AG09309 (cell line): Measurements from ENCODE around the gene UBE2C.

Experiments used
- DNase-seq: peaks from one replicate; pipeline ENCODE4 v3.0.0-alpha.2; 2010; ENCODE audit warnings: low read depth
- H3K4me3 ChIP-seq: 2 replicates; pipeline ENCODE4 v1.5.1; 2011; ENCODE audit warnings: mild to moderate bottlenecking, low read depth, low read length, moderate library complexity; ENCODE audit not compliant: control insufficient read depth
- CTCF ChIP-seq: IDR thresholded peaks from 2 replicates; pipeline ENCODE4 v1.5.1; 2011; ENCODE audit warnings: mild to moderate bottlenecking, low read depth, low read length, inconsistent platforms; ENCODE audit not compliant: insufficient read depth, control insufficient read depth; ENCODE audit errors: missing control alignments

The UBE2C gene

DNA sequence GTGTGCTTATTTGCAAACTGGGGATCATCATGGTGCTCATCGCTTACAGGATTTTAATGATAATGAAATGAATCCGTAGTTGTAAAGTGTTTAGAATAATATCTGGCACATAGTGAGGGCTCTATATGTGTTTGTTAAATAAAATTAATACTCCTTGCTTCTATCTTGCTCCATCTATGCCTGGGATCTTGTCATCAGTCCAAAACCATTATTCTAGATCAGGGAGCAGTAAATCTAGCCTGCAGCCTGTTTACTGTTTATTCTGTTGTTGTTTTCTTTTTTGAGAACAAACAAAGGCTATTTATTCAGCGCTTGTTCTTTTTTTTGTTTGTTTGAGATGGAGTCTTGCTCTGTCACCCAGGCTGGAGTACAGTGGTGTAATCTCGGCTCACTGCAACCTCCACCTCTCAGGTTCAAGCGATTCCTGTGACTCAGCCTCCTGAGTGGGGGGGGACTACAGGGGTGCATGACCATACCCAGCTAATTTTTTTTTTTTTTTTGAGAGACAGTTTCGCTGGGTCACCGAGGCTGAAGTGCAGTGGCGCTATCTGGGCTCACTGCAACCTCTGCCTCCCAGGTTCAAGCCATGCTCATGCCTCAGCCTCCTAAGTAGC, 36.6 kb downstream of the UBE2C start:
- no peak for DNase-seq
- TF ChIP-seq CTCF = no peak
- H3K4me3 ChIP-seq = no peak overlapping the region

DNA sequence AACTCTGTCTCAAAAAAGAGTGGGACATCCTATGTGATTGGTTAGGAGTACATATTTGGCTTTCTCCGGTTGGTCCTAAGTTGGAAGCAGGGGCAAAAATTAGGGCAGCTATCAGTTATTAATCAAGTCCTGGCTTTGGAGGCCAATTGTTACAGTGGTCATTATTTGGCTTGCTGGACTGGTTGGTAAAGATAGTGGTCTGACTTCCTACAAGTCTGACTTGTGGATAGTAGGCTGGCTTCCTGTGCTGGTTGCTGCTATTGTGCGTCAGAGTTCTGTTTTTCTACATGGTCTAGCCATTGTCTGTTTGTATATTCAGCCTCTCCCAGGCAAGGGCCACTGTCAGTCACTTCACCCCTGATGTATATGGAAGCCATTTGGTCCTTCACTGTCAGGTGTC, 37.8 kb downstream of the UBE2C start:
- no peak for DNase-seq
- no peak for TF ChIP-seq CTCF
- H3K4me3 ChIP-seq = no peak overlapping the region

GRCh38 chr20:45850926-45851325, 38.5 kb downstream of the UBE2C start:
- no peak for TF ChIP-seq CTCF
- DNase-seq = no peak
- H3K4me3 ChIP-seq = no peak overlapping the region

DNA sequence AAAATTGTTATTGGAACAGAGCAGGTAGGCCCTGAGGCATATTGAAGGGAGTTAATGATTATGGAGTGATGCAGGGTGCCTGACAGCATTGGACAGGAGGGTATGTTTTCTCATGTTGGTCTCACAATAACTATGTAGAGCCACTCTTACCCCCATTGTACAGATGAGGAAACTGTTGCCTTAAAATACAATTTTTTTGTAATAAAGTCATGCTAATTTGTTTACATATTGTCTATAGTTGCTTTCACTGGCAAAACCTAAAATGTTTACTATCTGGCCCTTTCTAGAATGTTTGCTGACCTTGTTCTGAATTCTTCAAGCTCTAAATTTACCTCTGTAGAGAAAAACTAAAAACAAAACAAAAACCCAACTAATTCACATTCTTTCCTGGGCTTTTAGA, 39.1 kb downstream of the UBE2C start:
- TF ChIP-seq CTCF = no peak
- no peak for DNase-seq
- no peak overlapping the region for H3K4me3 ChIP-seq

DNA sequence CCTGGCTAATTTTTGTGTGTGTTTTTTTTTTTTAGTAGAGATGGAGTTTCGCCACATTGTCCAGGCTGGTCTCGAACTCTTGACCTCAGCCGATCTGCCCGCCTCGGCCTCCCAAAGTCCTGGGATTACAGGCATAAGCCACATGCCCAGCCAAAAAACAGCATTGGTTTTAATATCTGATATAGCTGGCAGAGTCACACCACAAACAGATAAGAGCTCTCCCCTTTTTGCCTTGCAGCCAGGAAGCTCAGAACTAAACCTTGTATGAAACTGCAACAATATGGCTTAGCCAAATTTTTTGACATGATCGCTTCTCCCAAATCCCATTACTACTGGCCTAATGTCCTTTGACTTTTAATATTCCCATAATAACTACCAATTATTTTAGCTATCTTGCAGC, 39.9 kb downstream of the UBE2C start:
- DNase-seq = no peak
- TF ChIP-seq CTCF = no peak
- no peak overlapping the region for H3K4me3 ChIP-seq

GRCh38 chr20:45853484-45853883, 41.0 kb downstream of the UBE2C start:
- no peak overlapping the region for H3K4me3 ChIP-seq
- no peak for DNase-seq

More at GRCh38 chr20:45853484-45853883, 41.0 kb downstream of the UBE2C start:
- no peak for TF ChIP-seq CTCF
